ENCODE data around the gene ATXN1. TPM values are rescaled to one million over a fixed set of nuclear protein-coding genes. Genes with fewer than 3 reads are reported as not detected.

ATXN1 gene
- total RNA-seq, 4 donors from 2014 or later, result 42.4 to 74.9 (median 52.1) TPM

- no peak overlapping the region for H3K27ac ChIP-seq (replicated peaks in 1 of 4)
Observed at GRCh38 chr6:16369140-16369745, 392.0 kb downstream of the ATXN1 start.

GRCh38 chr6:16367571-16367970 lies 393.7 kb downstream of the ATXN1 start:
- intact Hi-C loops (cut with DNase I), result no loop called here
- no peaks in the 10 kb centered on the region for H3K36me3 ChIP-seq
- no peak overlapping the region for H3K4me3 ChIP-seq
- H3K9me3 ChIP-seq, result no peaks in the 10 kb centered on the region
- H3K4me1 ChIP-seq, result peaks cover 0 to 5% (median 0%) of the 10 kb centered on the region in 4 donors
- no peak for DNase-seq (ENCODE audit: extremely low spot score)
- 100% methylated on average over 3 of the region's 3 CpGs for whole genome bisulfite sequencing
- no peaks in the 10 kb centered on the region for H3K27me3 ChIP-seq
- no peak overlapping the region for H3K27ac ChIP-seq (replicated peaks in 1 of 4)
- TF ChIP-seq POLR2A (IDR thresholded peaks at IDR 0.05; ENCODE audit: low read depth), result no peak
- no peak for TF ChIP-seq POLR2AphosphoS5 (IDR thresholded peaks at IDR 0.05)
- TF ChIP-seq EP300 (IDR thresholded peaks at IDR 0.05), result no peak
- no peak for TF ChIP-seq CTCF (IDR thresholded peaks at IDR 0.05)

More at GRCh38 chr6:16369140-16369745, 392.0 kb downstream of the ATXN1 start:
- H3K9me3 ChIP-seq, result no peaks in the 10 kb centered on the region
- 95% methylated on average over 8 of the region's 8 CpGs for WGBS
- intact Hi-C loops (cut with DNase I), result no loop called here
- H3K4me3 ChIP-seq, result no peak overlapping the region
- peaks cover 0 to 5% (median 0%) of the 10 kb centered on the region in 4 donors for H3K4me1 ChIP-seq
- no peak for DNase-seq (ENCODE audit: extremely low spot score)
- no peak for TF ChIP-seq EP300 (IDR thresholded peaks at IDR 0.05)
- TF ChIP-seq POLR2AphosphoS5 (IDR thresholded peaks at IDR 0.05), result no peak
- no peak for TF ChIP-seq POLR2A (IDR thresholded peaks at IDR 0.05; ENCODE audit: low read depth)
- TF ChIP-seq CTCF (IDR thresholded peaks at IDR 0.05), result no peak
- H3K36me3 ChIP-seq, result no peaks in the 10 kb centered on the region
- no peaks in the 10 kb centered on the region for H3K27me3 ChIP-seq

- Histone ChIP-seq H3K27me3 (no peaks in the 10 kb centered on the region), H3K27ac (replicated peaks in 1 of 4) (no peak overlapping the region), H3K9me3 (no peaks in the 10 kb centered on the region), H3K4me1 (peaks cover 0 to 4% (median 0%) of the 10 kb centered on the region in 4 donors), H3K36me3 (no peaks in the 10 kb centered on the region), H3K4me3 (no peak overlapping the region)
- TF ChIP-seq POLR2AphosphoS5 (IDR thresholded peaks at IDR 0.05) (no peak), POLR2A (IDR thresholded peaks at IDR 0.05; ENCODE audit: low read depth) (no peak), EP300 (IDR thresholded peaks at IDR 0.05) (no peak), CTCF (IDR thresholded peaks at IDR 0.05) (no peak)
- no peak for DNase-seq (ENCODE audit: extremely low spot score)
- intact Hi-C loops (cut with DNase I), result no loop called here
- 93% methylated on average over 4 of the region's 4 CpGs for WGBS
Observed at GRCh38 chr6:16363749-16364148, 397.5 kb downstream of the ATXN1 start.

- WGBS, result 95% methylated on average over 4 of the region's 4 CpGs
- Histone ChIP-seq H3K4me1 (peaks cover 0 to 4% (median 0%) of the 10 kb centered on the region in 4 donors), H3K36me3 (no peaks in the 10 kb centered on the region), H3K27ac (replicated peaks in 1 of 4) (no peak overlapping the region), H3K9me3 (no peaks in the 10 kb centered on the region), H3K4me3 (no peak overlapping the region), H3K27me3 (no peaks in the 10 kb centered on the region)
- TF ChIP-seq CTCF (IDR thresholded peaks at IDR 0.05), result no peak
- no peak for TF ChIP-seq EP300 (IDR thresholded peaks at IDR 0.05)
- TF ChIP-seq POLR2A (IDR thresholded peaks at IDR 0.05; ENCODE audit: low read depth), result no peak
- TF ChIP-seq POLR2AphosphoS5 (IDR thresholded peaks at IDR 0.05), result no peak
- no peak for DNase-seq (ENCODE audit: extremely low spot score)
- intact Hi-C loops (cut with DNase I), result no loop called here
Observed at GRCh38 chr6:16362819-16363589, 398.3 kb downstream of the ATXN1 start.
